Cardiac muscle cell (in vitro differentiated cells and primary cell): Measurements from ENCODE around the gene PSMD8. TPM values are rescaled to one million over a fixed set of nuclear protein-coding genes. Genes with fewer than 3 reads are reported as not detected.

Experiments
- DNase-seq, 2 donors: peaks; one replicate each; pipeline versions ENCODE4 v3.0.0 to v3.0.0-alpha.2; 2010 to 2017; ENCODE audit warnings: low read depth in 1 of 2, low spot score in 1 of 2
- H3K27ac ChIP-seq: fragments of 200-600 bp; sonication (generic); 2 replicates; pipeline ENCODE4 v1.5.1; 2016
- H3K27me3 ChIP-seq: fragments of 200-600 bp; sonication (generic); 2 replicates; pipeline ENCODE4 v1.6.0; 2016; ENCODE audit warnings: control low read depth
- H3K36me3 ChIP-seq: fragments of 200-600 bp; sonication (generic); 2 replicates; pipeline ENCODE4 v1.5.1; 2016; ENCODE audit warnings: control low read depth
- H3K4me1 ChIP-seq: fragments of 200-600 bp; sonication (generic); 2 replicates; pipeline ENCODE4 v1.8.1; 2017; ENCODE audit warnings: low read depth, mild to moderate bottlenecking, mixed run types
- H3K4me3 ChIP-seq: fragments of 200-600 bp; sonication (generic); 2 replicates; pipeline ENCODE4 v1.5.1; 2016; ENCODE audit warnings: mild to moderate bottlenecking
- H3K9me3 ChIP-seq: fragments of 200-600 bp; sonication (generic); 2 replicates; pipeline ENCODE4 v1.5.1; 2017; ENCODE audit warnings: low read depth, mild to moderate bottlenecking, control low read depth
- polyA plus RNA-seq: library from polyadenylated mRNA; unstranded; fragments of >200 nt; fragmentation: Nextera tagmentation; extraction: Ambion mirVana; gene quantifications from 2 replicates; pipeline ENCODE4 v1.2.1, GENCODE V29; 2016
- total RNA-seq: library from RNA; depleted of rRNA; stranded (reverse); fragments of >200 nt; gene quantifications from 2 replicates; pipeline ENCODE4 v1.2.3, GENCODE V29; 2016
- TF ChIP-seq, protein P1 (sequence below): IDR thresholded peaks from 2 replicates; pipeline ENCODE4 v1.5.1; 2012; ENCODE audit warnings: low read depth, mild to moderate bottlenecking, low read length

PSMD8 gene
- total and polyA plus RNA-seq, 2 experiments from 2014 or later = 233 to 303 TPM

DNA sequence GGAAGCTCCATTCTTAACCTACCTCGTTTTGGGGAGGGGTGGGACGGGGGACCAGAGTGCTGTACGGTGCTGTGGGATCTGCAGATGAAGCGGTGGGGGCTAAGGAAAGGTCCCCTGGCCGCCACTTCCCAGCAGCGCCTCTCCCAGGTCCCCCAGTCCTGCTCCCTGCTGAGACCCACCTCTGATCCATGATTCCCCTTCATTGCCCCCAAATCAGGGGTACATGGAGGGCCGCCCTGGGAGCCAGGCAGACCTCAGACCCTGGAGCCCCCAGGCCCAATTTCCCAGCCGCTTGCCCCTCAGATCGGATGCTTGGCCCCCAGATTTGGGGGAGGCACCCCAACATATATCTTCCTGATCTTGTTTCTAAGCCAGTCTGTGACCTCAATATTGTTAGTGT, 24.7 kb downstream of the PSMD8 start:
- no peaks in the 10 kb centered on the region for H3K36me3 ChIP-seq
- H3K27me3 ChIP-seq = no peaks in the 10 kb centered on the region

GRCh38 chr19:38399537-38399936, 25.2 kb downstream of the PSMD8 start:
- no peak for DNase-seq
- no peaks in the 10 kb centered on the region for H3K27me3 ChIP-seq
- TF ChIP-seq, protein P1, sequence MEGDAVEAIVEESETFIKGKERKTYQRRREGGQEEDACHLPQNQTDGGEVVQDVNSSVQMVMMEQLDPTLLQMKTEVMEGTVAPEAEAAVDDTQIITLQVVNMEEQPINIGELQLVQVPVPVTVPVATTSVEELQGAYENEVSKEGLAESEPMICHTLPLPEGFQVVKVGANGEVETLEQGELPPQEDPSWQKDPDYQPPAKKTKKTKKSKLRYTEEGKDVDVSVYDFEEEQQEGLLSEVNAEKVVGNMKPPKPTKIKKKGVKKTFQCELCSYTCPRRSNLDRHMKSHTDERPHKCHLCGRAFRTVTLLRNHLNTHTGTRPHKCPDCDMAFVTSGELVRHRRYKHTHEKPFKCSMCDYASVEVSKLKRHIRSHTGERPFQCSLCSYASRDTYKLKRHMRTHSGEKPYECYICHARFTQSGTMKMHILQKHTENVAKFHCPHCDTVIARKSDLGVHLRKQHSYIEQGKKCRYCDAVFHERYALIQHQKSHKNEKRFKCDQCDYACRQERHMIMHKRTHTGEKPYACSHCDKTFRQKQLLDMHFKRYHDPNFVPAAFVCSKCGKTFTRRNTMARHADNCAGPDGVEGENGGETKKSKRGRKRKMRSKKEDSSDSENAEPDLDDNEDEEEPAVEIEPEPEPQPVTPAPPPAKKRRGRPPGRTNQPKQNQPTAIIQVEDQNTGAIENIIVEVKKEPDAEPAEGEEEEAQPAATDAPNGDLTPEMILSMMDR = no peak

More for the DNA sequence above, 24.7 kb downstream of the PSMD8 start:
- Histone ChIP-seq H3K4me1 (no peaks in the 10 kb centered on the region), H3K4me3 (no peak overlapping the region), H3K9me3 (no peaks in the 10 kb centered on the region), H3K27ac (no peak overlapping the region)
- DNase-seq = no peak
- TF ChIP-seq, protein P1 = no peak

GRCh38 chr19:38400361-38400760, 26.0 kb downstream of the PSMD8 start:
- no peaks in the 10 kb centered on the region for H3K4me1 ChIP-seq
- no peak overlapping the region for H3K27ac ChIP-seq
- H3K4me3 ChIP-seq = no peak overlapping the region
- no peaks in the 10 kb centered on the region for H3K27me3 ChIP-seq
- no peaks in the 10 kb centered on the region for H3K9me3 ChIP-seq
- H3K36me3 ChIP-seq = no peaks in the 10 kb centered on the region
- TF ChIP-seq, protein P1 = no peak
- no peak for DNase-seq

More at GRCh38 chr19:38399537-38399936, 25.2 kb downstream of the PSMD8 start:
- Histone ChIP-seq H3K4me1 (no peaks in the 10 kb centered on the region), H3K9me3 (no peaks in the 10 kb centered on the region), H3K27ac (no peak overlapping the region), H3K36me3 (no peaks in the 10 kb centered on the region), H3K4me3 (no peak overlapping the region)

GRCh38 chr19:38401148-38401547, 26.8 kb downstream of the PSMD8 start:
- Histone ChIP-seq H3K36me3 (no peaks in the 10 kb centered on the region), H3K27ac (no peak overlapping the region), H3K27me3 (no peaks in the 10 kb centered on the region), H3K9me3 (no peaks in the 10 kb centered on the region), H3K4me3 (no peak overlapping the region), H3K4me1 (no peaks in the 10 kb centered on the region)
- TF ChIP-seq, protein P1 = no peak
- DNase-seq = peak in 1 of 2 donors; percentile 48

- Histone ChIP-seq H3K9me3 (no peaks in the 10 kb centered on the region), H3K4me3 (peak overlapping the region; percentile 11), H3K27me3 (no peaks in the 10 kb centered on the region)
Measured at GRCh38 chr19:38402623-38402966, 28.2 kb downstream of the PSMD8 start.

More at GRCh38 chr19:38402623-38402966, 28.2 kb downstream of the PSMD8 start:
- Histone ChIP-seq H3K4me1 (no peaks in the 10 kb centered on the region), H3K27ac (no peak overlapping the region), H3K36me3 (no peaks in the 10 kb centered on the region)
- TF ChIP-seq, protein P1 = no peak
- no peak for DNase-seq
